DMS153 (cell line): ENCODE results near the gene POLR3C.
A peak's percentile ranks its signal among the peaks of the same experiment; 100 is the strongest.

Experiments used
- DNase-seq: peaks from one replicate; lab custom pipeline; 2025; lab: John Stamatoyannopoulos, UW

POLR3C gene

GRCh38 chr1:145871994-145872924, 48.3 kb downstream of the POLR3C start:
- DNase-seq = no peak

- no peak for DNase-seq
Measured at GRCh38 chr1:145874646-145875045, 50.6 kb downstream of the POLR3C start.

- no peak for DNase-seq
Measured at GRCh38 chr1:145877923-145878486, 54.0 kb downstream of the POLR3C start.

- no peak for DNase-seq
Measured at GRCh38 chr1:145878724-145879123, 54.7 kb downstream of the POLR3C start.

- peak; percentile 97 for DNase-seq
Measured at GRCh38 chr1:145879775-145880174, 55.8 kb downstream of the POLR3C start.

- no peak for DNase-seq
Measured at GRCh38 chr1:145884675-145885074, 60.7 kb downstream of the POLR3C start.

GRCh38 chr1:145885738-145886287, 61.8 kb downstream of the POLR3C start, which contains the start of gene ANKRD35:
Gene ANKRD35, minus strand, starts transcription at chr1:145885866. Its CDS starts 108 bp downstream, at chr1:145885758.
- peak; percentile 72 for DNase-seq

- DNase-seq = no peak
Measured at GRCh38 chr1:145886390-145886789, 62.4 kb downstream of the POLR3C start.

- no peak for DNase-seq
Measured at GRCh38 chr1:145886816-145887215, 62.8 kb downstream of the POLR3C start.

- DNase-seq = no peak
Measured at GRCh38 chr1:145887631-145888030, 63.6 kb downstream of the POLR3C start.

- DNase-seq = peak; percentile 87
Measured at GRCh38 chr1:145889722-145890121, 65.7 kb downstream of the POLR3C start.

- DNase-seq = peak; percentile 39
Measured at GRCh38 chr1:145891143-145891542, 67.1 kb downstream of the POLR3C start.

GRCh38 chr1:145891587-145892485, 67.8 kb downstream of the POLR3C start:
- DNase-seq = peak; percentile 99

GRCh38 chr1:145892486-145893087, 68.6 kb downstream of the POLR3C start:
- no peak for DNase-seq

GRCh38 chr1:145893306-145894055, 69.5 kb downstream of the POLR3C start:
- DNase-seq = no peak
